K562 (cell line): ENCODE measurements around the gene TTLL9. TPM values are rescaled to one million over a fixed set of nuclear protein-coding genes. Genes with fewer than 3 reads are reported as not detected.
A peak's percentile ranks its signal among the peaks of the same experiment; 100 is the strongest.

Experiments used
- CBFB ChIP-seq: sonication (generic); formaldehyde crosslinking; IDR thresholded peaks from 2 replicates; pipeline ENCODE4 v1.4.0; 2020; ENCODE audit warnings: mild to moderate bottlenecking, missing genetic modification reagents
- ETV1 ChIP-seq: fragments of 450-650 bp; conservative IDR thresholded peaks from 2 replicates; pipeline ENCODE4 v1.6.1; 2016; ENCODE audit warnings: missing genetic modification characterization, control low read depth, low read depth, missing compliant biosample characterization
- HNRNPUL1 ChIP-seq: fragments of 200-400 bp; formaldehyde crosslinking; IDR thresholded peaks from 2 replicates; pipeline ENCODE4 v1.6.1; 2017; ENCODE audit warnings: low read length
- KAT7 ChIP-seq: sonication (generic); formaldehyde crosslinking; IDR thresholded peaks from 2 replicates; pipeline ENCODE4 v1.8.0; 2022; ENCODE audit warnings: missing genetic modification reagents, mild to moderate bottlenecking, borderline replicate concordance
- KAT8 ChIP-seq: fragments of 450-650 bp; IDR thresholded peaks from 2 replicates; pipeline ENCODE4 v1.6.1; 2016; ENCODE audit warnings: low read depth, mild to moderate bottlenecking
- NCOA2 ChIP-seq, 2 experiments: fragments of 450-650 bp; IDR thresholded peaks; 2 replicates each; pipeline ENCODE4 v1.6.1; 2018; ENCODE audit warnings: mild to moderate bottlenecking in 2 of 2, moderate library complexity in 1 of 2; ENCODE audit not compliant: partially characterized antibody in 2 of 2
- NRF1 ChIP-seq, 2 experiments: fragments of 450-650 bp; IDR thresholded peaks in 1 of 2; conservative IDR thresholded peaks in 1 of 2; 2 replicates each; pipeline ENCODE4 v1.6.1; 2014; ENCODE audit warnings: mild to moderate bottlenecking in 2 of 2
- PRMT5 ChIP-seq: sonication (generic); formaldehyde crosslinking; IDR thresholded peaks from 2 replicates; pipeline ENCODE4 v1.5.0; 2020; ENCODE audit warnings: missing genetic modification reagents
- PTRF ChIP-seq: fragments of 450-650 bp; IDR thresholded peaks from 2 replicates; pipeline ENCODE4 v1.6.1; 2016; ENCODE audit warnings: mild to moderate bottlenecking, missing genetic modification characterization, missing compliant biosample characterization
- SIN3A ChIP-seq, 2 experiments: fragments of 150-350 bp in 1 of 2; IDR thresholded peaks; 2 replicates each; pipeline ENCODE4 v1.6.1; 2011 to 2016; ENCODE audit warnings: borderline replicate concordance in 2 of 2, low read depth in 2 of 2, low read length in 2 of 2, mild to moderate bottlenecking in 2 of 2, moderate library complexity in 2 of 2; ENCODE audit not compliant: control insufficient read depth in 1 of 2
- SRSF1 ChIP-seq: fragments of 200-400 bp; formaldehyde crosslinking; IDR thresholded peaks from 2 replicates; pipeline ENCODE4 v1.6.1; 2017; ENCODE audit warnings: mild to moderate bottlenecking, low read depth, low read length, moderate library complexity
- TAF15 ChIP-seq: fragments of 200-400 bp; formaldehyde crosslinking; IDR thresholded peaks from 2 replicates; pipeline ENCODE4 v1.6.1; 2017; ENCODE audit warnings: mild to moderate bottlenecking, low read depth, low read length, moderate library complexity
- ZNF165 ChIP-seq: fragments of 250-450 bp; sonication (Bioruptor Pico); IDR thresholded peaks from 2 replicates; pipeline ENCODE4 v1.4.0; 2020; ENCODE audit warnings: borderline replicate concordance
- ZNF324 ChIP-seq: fragments of 250-450 bp; sonication (Bioruptor Pico); IDR thresholded peaks from 2 replicates; pipeline ENCODE4 v1.4.0; 2020; ENCODE audit warnings: mild to moderate bottlenecking
- ZNF384 ChIP-seq: IDR thresholded peaks from 2 replicates; pipeline ENCODE4 v1.6.1; 2012; ENCODE audit warnings: low read depth, low read length, improper control_type of control experiment
- polyA plus RNA-seq, 8 experiments: library from polyadenylated mRNA; depleted of rRNA in 4 of 8; stranded (reverse) in 5 of 8; unstranded in 3 of 8; fragments of >200 nt; fragmentation: Nextera tagmentation in 2 of 8; fragmentation: Illumina TruSeq in 1 of 8; extraction: Ambion mirVana in 2 of 8; extraction: Trizol in 1 of 8; gene quantifications; 2 replicates each; pipeline versions ENCODE4 v1.2.1 to v1.2.3, GENCODE V29; 2011 to 2014; ENCODE audit warnings: inconsistent platforms in 1 of 8, missing spikeins in 1 of 8
- total RNA-seq, 7 experiments: library from RNA; depleted of rRNA in 6 of 7; stranded (reverse); fragments of >200 nt in 6 of 7; fragmentation: Illumina TruSeq in 2 of 7; extraction: Trizol in 2 of 7; gene quantifications; 2 replicates each; pipeline versions ENCODE4 v1.2.1 to v1.2.3, GENCODE V29; 2011 to 2021; ENCODE audit warnings: low replicate concordance in 1 of 7
- TF ChIP-seq, protein P1 (sequence below): fragments of 450-650 bp; formaldehyde crosslinking; IDR thresholded peaks from 2 replicates; pipeline ENCODE4 v1.4.0; 2020; ENCODE audit warnings: mild to moderate bottlenecking, moderate library complexity
- TF ChIP-seq, protein P2 (sequence below), 2 experiments: fragments of 450-650 bp; IDR thresholded peaks; 2 replicates each; pipeline ENCODE4 v1.6.1; 2018; ENCODE audit warnings: mild to moderate bottlenecking in 2 of 2, low read depth in 1 of 2; ENCODE audit not compliant: partially characterized antibody in 2 of 2

Gene TTLL9
- total and polyA plus RNA-seq, 9 of the 15 experiments (the other 6 are each of a cell fraction or from before 2014, with no cell fraction given): 0.06 to 0.07 TPM; not detected in 7

DNA sequence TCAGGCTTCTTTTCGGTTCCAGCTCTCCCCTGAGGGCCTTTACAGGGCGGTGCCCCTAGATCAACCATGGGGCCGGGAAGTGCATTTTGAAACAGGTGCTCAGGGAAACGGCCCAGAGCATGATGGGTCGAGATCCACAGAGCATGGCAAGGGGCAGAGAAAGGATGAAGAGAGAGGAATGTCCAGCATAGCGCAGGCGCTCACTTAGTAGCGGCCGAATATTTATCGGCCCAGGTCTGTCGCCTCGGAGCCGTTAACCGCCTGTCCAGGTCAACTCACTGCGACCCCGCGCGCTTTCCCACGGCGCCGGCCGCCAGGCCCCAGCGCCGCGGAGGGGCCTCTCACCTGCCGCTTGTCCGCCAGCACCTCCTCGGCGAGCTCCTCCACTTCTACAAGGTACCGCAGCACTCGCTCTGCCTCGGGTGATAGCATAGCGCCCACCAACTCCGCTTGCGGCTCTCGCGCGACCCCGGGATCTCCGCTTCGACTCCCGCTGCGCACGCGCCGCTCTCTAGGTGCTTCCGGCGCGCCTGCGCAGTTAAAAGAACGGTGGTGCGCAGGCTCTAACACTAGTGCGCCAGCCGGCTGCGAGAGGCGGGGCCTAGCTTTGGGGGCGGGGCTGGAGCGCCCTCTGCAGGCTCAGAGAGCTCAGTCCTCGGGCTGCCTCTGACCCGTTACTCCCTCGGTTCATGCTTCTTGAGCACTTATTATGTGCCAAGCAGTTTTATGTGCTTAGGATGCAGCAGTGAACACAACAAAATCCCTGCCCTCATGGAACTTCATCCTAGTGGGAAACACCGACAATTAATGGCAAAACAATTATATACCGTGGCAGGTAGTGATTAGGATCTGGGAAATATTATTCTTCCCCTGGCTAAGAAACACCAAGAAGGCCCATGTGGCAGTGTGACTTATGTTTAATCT is 81.4 kb downstream of the TTLL9 start, which contains the start of gene PDRG1 (continued):
- no peak for TF ChIP-seq NCOA2 (IDR thresholded peaks at IDR 0.05; ENCODE audit: partially characterized antibody in 2 of 2)
- no peak for TF ChIP-seq PTRF (tag)
- TF ChIP-seq, protein P1, sequence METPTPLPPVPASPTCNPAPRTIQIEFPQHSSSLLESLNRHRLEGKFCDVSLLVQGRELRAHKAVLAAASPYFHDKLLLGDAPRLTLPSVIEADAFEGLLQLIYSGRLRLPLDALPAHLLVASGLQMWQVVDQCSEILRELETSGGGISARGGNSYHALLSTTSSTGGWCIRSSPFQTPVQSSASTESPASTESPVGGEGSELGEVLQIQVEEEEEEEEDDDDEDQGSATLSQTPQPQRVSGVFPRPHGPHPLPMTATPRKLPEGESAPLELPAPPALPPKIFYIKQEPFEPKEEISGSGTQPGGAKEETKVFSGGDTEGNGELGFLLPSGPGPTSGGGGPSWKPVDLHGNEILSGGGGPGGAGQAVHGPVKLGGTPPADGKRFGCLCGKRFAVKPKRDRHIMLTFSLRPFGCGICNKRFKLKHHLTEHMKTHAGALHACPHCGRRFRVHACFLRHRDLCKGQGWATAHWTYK (CRISPR knock-in tag): peak; percentile 36; the same call in 1 of the 2 replicates
- TF ChIP-seq ETV1 (tag): no peak
- no peak for TF ChIP-seq SRSF1
- no peak for TF ChIP-seq PRMT5 (CRISPR knock-in tag)
- peak; percentile 99 for TF ChIP-seq NRF1 (conservative IDR thresholded peaks at IDR 0.05 in 1 of 2, IDR thresholded peaks at IDR 0.05 in 1 of 2)
- no peak for TF ChIP-seq TAF15
- TF ChIP-seq ZNF165 (CRISPR knock-in tag): no peak
- TF ChIP-seq, protein P2, sequence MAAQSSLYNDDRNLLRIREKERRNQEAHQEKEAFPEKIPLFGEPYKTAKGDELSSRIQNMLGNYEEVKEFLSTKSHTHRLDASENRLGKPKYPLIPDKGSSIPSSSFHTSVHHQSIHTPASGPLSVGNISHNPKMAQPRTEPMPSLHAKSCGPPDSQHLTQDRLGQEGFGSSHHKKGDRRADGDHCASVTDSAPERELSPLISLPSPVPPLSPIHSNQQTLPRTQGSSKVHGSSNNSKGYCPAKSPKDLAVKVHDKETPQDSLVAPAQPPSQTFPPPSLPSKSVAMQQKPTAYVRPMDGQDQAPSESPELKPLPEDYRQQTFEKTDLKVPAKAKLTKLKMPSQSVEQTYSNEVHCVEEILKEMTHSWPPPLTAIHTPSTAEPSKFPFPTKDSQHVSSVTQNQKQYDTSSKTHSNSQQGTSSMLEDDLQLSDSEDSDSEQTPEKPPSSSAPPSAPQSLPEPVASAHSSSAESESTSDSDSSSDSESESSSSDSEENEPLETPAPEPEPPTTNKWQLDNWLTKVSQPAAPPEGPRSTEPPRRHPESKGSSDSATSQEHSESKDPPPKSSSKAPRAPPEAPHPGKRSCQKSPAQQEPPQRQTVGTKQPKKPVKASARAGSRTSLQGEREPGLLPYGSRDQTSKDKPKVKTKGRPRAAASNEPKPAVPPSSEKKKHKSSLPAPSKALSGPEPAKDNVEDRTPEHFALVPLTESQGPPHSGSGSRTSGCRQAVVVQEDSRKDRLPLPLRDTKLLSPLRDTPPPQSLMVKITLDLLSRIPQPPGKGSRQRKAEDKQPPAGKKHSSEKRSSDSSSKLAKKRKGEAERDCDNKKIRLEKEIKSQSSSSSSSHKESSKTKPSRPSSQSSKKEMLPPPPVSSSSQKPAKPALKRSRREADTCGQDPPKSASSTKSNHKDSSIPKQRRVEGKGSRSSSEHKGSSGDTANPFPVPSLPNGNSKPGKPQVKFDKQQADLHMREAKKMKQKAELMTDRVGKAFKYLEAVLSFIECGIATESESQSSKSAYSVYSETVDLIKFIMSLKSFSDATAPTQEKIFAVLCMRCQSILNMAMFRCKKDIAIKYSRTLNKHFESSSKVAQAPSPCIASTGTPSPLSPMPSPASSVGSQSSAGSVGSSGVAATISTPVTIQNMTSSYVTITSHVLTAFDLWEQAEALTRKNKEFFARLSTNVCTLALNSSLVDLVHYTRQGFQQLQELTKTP (IDR thresholded peaks at IDR 0.05; ENCODE audit: low read depth in 1 of 2, partially characterized antibody in 2 of 2): no peak
- TF ChIP-seq HNRNPUL1: no peak
- TF ChIP-seq SIN3A (IDR thresholded peaks at IDR 0.05; ENCODE audit: borderline replicate concordance in 2 of 2, control insufficient read depth in 1 of 2, low read depth in 2 of 2, low read length in 2 of 2): peak in 1 of 2 experiments; percentile 20; a peak in 2 of 4 replicates
- no peak for TF ChIP-seq ZNF324 (CRISPR knock-in tag)
- TF ChIP-seq CBFB (CRISPR knock-in tag): no peak
- peak; percentile 71; the same call in 1 of the 2 replicates for TF ChIP-seq KAT7 (CRISPR knock-in tag)
- TF ChIP-seq ZNF384: no peak
- TF ChIP-seq KAT8: no peak
